SH-SY5Y (cell line): ENCODE measurements around the gene ZBTB20.

Source experiments
- GATA2 ChIP-seq: IDR thresholded peaks from 2 replicates; pipeline ENCODE4 v1.6.1; 2011; ENCODE audit warnings: mild to moderate bottlenecking, low read depth, low read length
- GATA3 ChIP-seq: IDR thresholded peaks from 2 replicates; pipeline ENCODE4 v1.6.1; 2011; ENCODE audit warnings: low read depth, mild to moderate bottlenecking, low read length, moderate library complexity

DNA sequence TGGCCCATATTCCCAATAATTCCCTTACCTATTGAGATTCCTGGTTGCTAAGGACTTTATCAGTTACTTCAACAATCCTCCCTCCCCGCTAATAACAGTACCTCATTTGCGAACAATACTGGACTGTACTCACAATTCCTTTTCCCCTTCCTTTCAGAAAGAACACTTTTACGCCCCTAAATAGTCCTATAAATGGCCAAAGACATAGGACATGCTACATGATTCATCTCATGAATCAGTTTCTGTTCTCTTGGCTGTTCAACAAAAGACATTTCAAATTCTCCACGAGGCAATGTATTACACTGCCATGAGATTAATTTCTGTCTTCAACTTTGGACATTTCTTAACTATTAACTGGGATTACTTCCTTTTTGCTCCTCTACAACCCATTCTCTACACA, 588.8 kb downstream of the ZBTB20 start:
- no peak for TF ChIP-seq GATA2
- TF ChIP-seq GATA3 = no peak
